ENCODE data around the gene HOXC10. TPM values are rescaled to one million over a fixed set of nuclear protein-coding genes. Genes with fewer than 3 reads are reported as not detected.

Gene HOXC10
- total RNA-seq, 2 donors from 2014 or later: 0.51 to 7.2 TPM

- intact Hi-C loops (cut with DNase I): no loop called here
- H3K27me3 ChIP-seq (replicated peaks; ENCODE audit: insufficient read depth): peaks cover 71% of the 10 kb centered on the region
- no peaks in the 10 kb centered on the region for H3K4me1 ChIP-seq (replicated peaks)
- 3% methylated on average over 71 of the region's 71 CpGs for WGBS
- no peaks in the 10 kb centered on the region for H3K9me3 ChIP-seq
- H3K36me3 ChIP-seq: no peaks in the 10 kb centered on the region
- no peak overlapping the region for H3K27ac ChIP-seq
- no peak for DNase-seq (ENCODE audit: low spot score)
- TF ChIP-seq POLR2AphosphoS5 (IDR thresholded peaks at IDR 0.05) (no peak), CTCF (IDR thresholded peaks at IDR 0.05) (no peak), POLR2A (IDR thresholded peaks at IDR 0.05) (no peak)
- H3K4me3 ChIP-seq: no peak overlapping the region
These were observed 11.5 kb upstream of the HOXC10 start for GRCh38 chr12:53973236-53974042.

- DNase-seq (ENCODE audit: low spot score): no peak
- intact Hi-C loops (cut with DNase I): no loop called here
- Histone ChIP-seq H3K9me3 (no peaks in the 10 kb centered on the region), H3K4me3 (no peak within 1 kb of the TSS), H3K27me3 (replicated peaks; ENCODE audit: insufficient read depth) (peaks cover 66% of the 10 kb centered on the region), H3K36me3 (no peaks in the 10 kb centered on the region), H3K27ac (no peak within 1 kb of the TSS), H3K4me1 (replicated peaks) (no peaks in the 10 kb centered on the region)
- WGBS: 1% methylated on average over 46 of the region's 63 CpGs
- no peak for TF ChIP-seq POLR2A (IDR thresholded peaks at IDR 0.05)
- TF ChIP-seq CTCF (IDR thresholded peaks at IDR 0.05): no peak
- TF ChIP-seq POLR2AphosphoS5 (IDR thresholded peaks at IDR 0.05): no peak
These were observed 10.6 kb upstream of the HOXC10 start, which contains the start of gene HOTAIR for GRCh38 chr12:53974084-53975063. HOTAIR (minus strand) TSS chr12:53974954.

GRCh38 chr12:53975064-53975471 lies 9.9 kb upstream of the HOXC10 start:
- DNase-seq (ENCODE audit: low spot score): no peak
- no peak overlapping the region for H3K27ac ChIP-seq
- no peak for TF ChIP-seq CTCF (IDR thresholded peaks at IDR 0.05)
- TF ChIP-seq POLR2A (IDR thresholded peaks at IDR 0.05): no peak
- TF ChIP-seq POLR2AphosphoS5 (IDR thresholded peaks at IDR 0.05): no peak
- H3K36me3 ChIP-seq: no peaks in the 10 kb centered on the region
- H3K4me1 ChIP-seq (replicated peaks): no peaks in the 10 kb centered on the region
- H3K4me3 ChIP-seq: no peak overlapping the region
- WGBS: 2% methylated on average over 23 of the region's 25 CpGs
- H3K9me3 ChIP-seq: no peaks in the 10 kb centered on the region
- intact Hi-C loops (cut with DNase I): no loop called here
- H3K27me3 ChIP-seq (replicated peaks; ENCODE audit: insufficient read depth): peaks cover 66% of the 10 kb centered on the region

GRCh38 chr12:53975479-53976152 lies 9.3 kb upstream of the HOXC10 start:
- no peak for DNase-seq (ENCODE audit: low spot score)
- WGBS: 17% methylated on average over 31 of the region's 31 CpGs
- no peak overlapping the region for H3K27ac ChIP-seq
- H3K27me3 ChIP-seq (replicated peaks; ENCODE audit: insufficient read depth): peaks cover 64% of the 10 kb centered on the region
- TF ChIP-seq POLR2A (IDR thresholded peaks at IDR 0.05): no peak
- TF ChIP-seq POLR2AphosphoS5 (IDR thresholded peaks at IDR 0.05): no peak
- no peak for TF ChIP-seq CTCF (IDR thresholded peaks at IDR 0.05)
- H3K36me3 ChIP-seq: no peaks in the 10 kb centered on the region
- H3K4me3 ChIP-seq: no peak overlapping the region
- no peaks in the 10 kb centered on the region for H3K4me1 ChIP-seq (replicated peaks)
- H3K9me3 ChIP-seq: no peaks in the 10 kb centered on the region
- intact Hi-C loops (cut with DNase I): no loop called here
